ENCODE data around the gene FAHD2A.
"Not testable (repeated sequence)": the region's sequence is repeated elsewhere in the genome, so short reads cannot be mapped to it uniquely, and the experiment has no call there.

DNA sequence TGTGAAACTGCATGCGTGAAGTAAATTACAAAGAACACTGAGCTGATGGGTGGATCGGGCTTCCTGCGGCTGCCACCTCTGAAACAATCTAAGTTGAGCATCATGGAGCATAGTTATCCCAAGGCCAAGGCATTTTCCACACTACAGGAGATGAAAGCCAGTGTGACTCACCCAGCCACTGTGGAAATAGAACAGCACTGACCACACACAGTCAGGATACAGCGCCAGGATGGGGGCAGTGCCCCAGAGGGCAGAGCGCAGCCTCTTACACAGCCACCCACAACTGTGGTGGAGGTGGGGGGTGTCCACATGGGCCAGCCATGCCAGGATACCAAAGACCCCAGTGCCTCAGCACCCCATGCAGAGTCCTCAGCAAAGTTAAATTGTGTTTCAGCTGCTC lies 8.7 kb downstream of the FAHD2A start:
- TF ChIP-seq CTCF, POLR2A (IDR thresholded peaks at IDR 0.05): not testable (repeated sequence)
